Suprapubic skin (tissue), 4 donors: ENCODE results near the gene TIAL1. TPM values are rescaled to one million over a fixed set of nuclear protein-coding genes. Genes with fewer than 3 reads are reported as not detected.

ENCODE experiments used
- DNase-seq, 2 donors: peaks; one replicate each; pipeline ENCODE4 v3.0.0-alpha.2; 2019; ENCODE audit warnings: low spot score in 2 of 2
- H3K27ac ChIP-seq: fragments of 200-600 bp; sonication (generic); one replicate; pipeline ENCODE4 v1.5.1; 2019
- H3K27me3 ChIP-seq: fragments of 200-600 bp; sonication (generic); one replicate; pipeline ENCODE4 v1.5.1; 2019
- H3K36me3 ChIP-seq: fragments of 200-600 bp; sonication (generic); one replicate; pipeline ENCODE4 v1.5.1; 2019
- H3K4me1 ChIP-seq: fragments of 200-600 bp; sonication (generic); one replicate; pipeline ENCODE4 v1.5.1; 2019
- H3K4me3 ChIP-seq: fragments of 200-600 bp; sonication (generic); one replicate; pipeline ENCODE4 v1.5.1; 2019; ENCODE audit warnings: mild to moderate bottlenecking
- H3K9me3 ChIP-seq: fragments of 200-600 bp; sonication (generic); one replicate; pipeline ENCODE4 v1.5.1; 2019
- EP300 ChIP-seq: sonication (generic); formaldehyde crosslinking; IDR thresholded peaks from one replicate; pipeline ENCODE4 v1.6.1; 2017; ENCODE audit warnings: antibody characterized with exemption
- POLR2A ChIP-seq, 2 donors: fragments of 450-650 bp; IDR thresholded peaks; one replicate each; pipeline ENCODE4 v1.6.1; 2017; ENCODE audit warnings: antibody characterized with exemption in 2 of 2, mild to moderate bottlenecking in 2 of 2, moderate library complexity in 2 of 2
- POLR2AphosphoS5 ChIP-seq, 3 donors: sonication (generic); formaldehyde crosslinking; IDR thresholded peaks; one replicate each; pipeline ENCODE4 v1.6.1; 2017; ENCODE audit warnings: antibody characterized with exemption in 3 of 3
- WGBS: methylation state at CpG from one replicate; pipeline ENCODE4 v1.1.5; 2018; 5-methylcytosine and 5-hydroxymethylcytosine counted together
- total RNA-seq, 4 donors: library from RNA; depleted of rRNA; stranded (reverse); fragments of >200 nt; gene quantifications; one replicate each; pipeline ENCODE4 v1.1.0, GENCODE V29; 2016
- TF ChIP-seq, protein P1 (sequence below), 2 donors: fragments of 200-600 bp in 1 of 2; fragments of 450-650 bp in 1 of 2; sonication (generic) in 1 of 2; IDR thresholded peaks; one replicate each; pipeline ENCODE4 v1.5.1; 2016 to 2019; ENCODE audit warnings: antibody characterized with exemption in 2 of 2, mild to moderate bottlenecking in 1 of 2, moderate library complexity in 1 of 2

TIAL1 gene
- total RNA-seq, 4 donors from 2014 or later = 52.8 to 176 (median 62.2) TPM

DNA sequence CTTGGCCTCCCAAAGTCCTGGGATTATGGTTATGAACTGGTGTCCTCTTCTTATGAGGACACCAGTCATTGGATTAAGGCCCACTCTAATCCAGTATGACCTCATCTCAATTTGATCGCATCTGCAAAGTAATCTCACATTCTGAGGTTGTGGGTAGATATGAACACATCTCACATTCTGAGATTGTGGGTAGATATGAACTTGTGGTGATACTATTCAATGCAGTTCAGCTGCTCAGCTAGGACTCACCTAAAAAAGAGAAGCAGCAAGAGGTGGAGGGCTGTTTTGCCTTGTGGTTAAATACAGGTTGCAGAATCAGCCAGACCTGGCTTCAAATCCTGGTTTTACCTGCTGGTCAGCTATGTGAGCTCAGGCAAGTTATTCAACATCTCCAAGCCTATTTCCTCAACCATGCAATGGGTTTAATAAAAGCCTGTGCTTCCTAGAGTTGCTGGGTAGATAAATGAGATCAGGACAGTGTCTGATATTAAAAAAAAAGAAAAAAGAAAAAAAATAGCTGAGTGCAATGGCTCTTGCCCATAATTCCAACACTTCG is 45.9 kb upstream of the TIAL1 start:
- Histone ChIP-seq H3K27me3 (no peaks in the 10 kb centered on the region), H3K36me3 (no peaks in the 10 kb centered on the region), H3K9me3 (no peaks in the 10 kb centered on the region), H3K27ac (no peak overlapping the region), H3K4me1 (no peaks in the 10 kb centered on the region), H3K4me3 (no peak overlapping the region)
- WGBS = 62% methylated on average over 2 of the region's 2 CpGs
- DNase-seq = no peak
- no peak for TF ChIP-seq POLR2AphosphoS5 (IDR thresholded peaks at IDR 0.05)
- TF ChIP-seq, protein P1, sequence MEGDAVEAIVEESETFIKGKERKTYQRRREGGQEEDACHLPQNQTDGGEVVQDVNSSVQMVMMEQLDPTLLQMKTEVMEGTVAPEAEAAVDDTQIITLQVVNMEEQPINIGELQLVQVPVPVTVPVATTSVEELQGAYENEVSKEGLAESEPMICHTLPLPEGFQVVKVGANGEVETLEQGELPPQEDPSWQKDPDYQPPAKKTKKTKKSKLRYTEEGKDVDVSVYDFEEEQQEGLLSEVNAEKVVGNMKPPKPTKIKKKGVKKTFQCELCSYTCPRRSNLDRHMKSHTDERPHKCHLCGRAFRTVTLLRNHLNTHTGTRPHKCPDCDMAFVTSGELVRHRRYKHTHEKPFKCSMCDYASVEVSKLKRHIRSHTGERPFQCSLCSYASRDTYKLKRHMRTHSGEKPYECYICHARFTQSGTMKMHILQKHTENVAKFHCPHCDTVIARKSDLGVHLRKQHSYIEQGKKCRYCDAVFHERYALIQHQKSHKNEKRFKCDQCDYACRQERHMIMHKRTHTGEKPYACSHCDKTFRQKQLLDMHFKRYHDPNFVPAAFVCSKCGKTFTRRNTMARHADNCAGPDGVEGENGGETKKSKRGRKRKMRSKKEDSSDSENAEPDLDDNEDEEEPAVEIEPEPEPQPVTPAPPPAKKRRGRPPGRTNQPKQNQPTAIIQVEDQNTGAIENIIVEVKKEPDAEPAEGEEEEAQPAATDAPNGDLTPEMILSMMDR (IDR thresholded peaks at IDR 0.05) = no peak
- TF ChIP-seq EP300 = no peak
- no peak for TF ChIP-seq POLR2A (IDR thresholded peaks at IDR 0.05)

DNA sequence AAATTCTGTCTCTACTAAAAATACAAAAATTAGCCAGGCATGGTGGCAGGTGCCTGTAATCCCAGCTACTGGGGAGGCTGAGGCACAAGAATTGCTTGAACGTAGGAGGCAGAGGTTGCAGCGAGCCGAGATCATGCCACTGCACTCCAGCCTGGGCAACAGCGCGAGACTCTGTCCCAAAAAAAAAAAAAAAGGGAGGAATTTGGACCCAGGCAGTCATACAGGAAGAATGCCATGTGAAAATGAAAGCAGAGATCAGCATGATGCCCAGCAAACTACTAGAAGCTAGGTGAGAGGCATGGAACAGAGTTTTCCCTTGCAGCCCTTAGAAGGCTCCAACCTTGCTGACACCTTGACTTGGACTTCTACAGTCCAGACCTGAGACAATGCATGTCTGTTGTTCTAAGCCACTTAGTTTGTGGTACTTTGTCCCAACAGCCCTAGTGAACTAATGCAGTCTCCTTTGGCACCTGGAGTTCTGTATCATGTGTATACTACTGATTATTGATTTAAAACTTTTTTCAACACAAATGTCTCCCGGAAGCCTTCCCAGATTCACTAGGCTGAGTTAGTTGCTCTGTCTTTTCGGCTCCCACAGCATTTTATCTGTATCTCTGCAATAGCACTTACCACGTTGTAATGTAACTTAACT is 44.2 kb upstream of the TIAL1 start:
- Histone ChIP-seq H3K27me3 (no peaks in the 10 kb centered on the region), H3K36me3 (no peaks in the 10 kb centered on the region), H3K27ac (no peak overlapping the region), H3K4me3 (no peak overlapping the region), H3K9me3 (no peaks in the 10 kb centered on the region), H3K4me1 (no peaks in the 10 kb centered on the region)
- no peak for DNase-seq
- WGBS = 83% methylated on average over 8 of the region's 8 CpGs
- TF ChIP-seq POLR2A (IDR thresholded peaks at IDR 0.05) = no peak

DNA sequence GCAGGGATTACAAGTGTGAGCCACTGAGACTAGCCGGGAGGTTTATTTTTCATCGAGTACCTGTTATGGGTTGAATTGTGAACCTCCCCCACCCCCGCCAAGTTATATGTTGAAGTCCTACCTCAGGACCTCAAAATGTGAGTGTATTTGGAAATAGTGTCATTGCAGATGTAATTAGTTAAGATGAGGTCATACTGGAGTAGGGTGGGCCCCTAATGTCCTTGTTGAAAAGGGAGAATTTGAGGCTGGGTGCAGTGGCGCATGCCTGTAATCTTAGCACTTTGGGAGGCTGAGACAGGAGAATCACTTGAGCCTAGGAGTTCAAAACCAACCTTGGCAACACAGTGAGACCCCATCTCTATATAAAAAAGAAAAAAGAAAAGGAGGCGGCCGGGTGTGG is 43.6 kb upstream of the TIAL1 start:
- 97% methylated on average over 6 of the region's 6 CpGs for WGBS
- DNase-seq = no peak
- Histone ChIP-seq H3K9me3 (no peaks in the 10 kb centered on the region), H3K4me3 (no peak overlapping the region), H3K27ac (no peak overlapping the region), H3K27me3 (no peaks in the 10 kb centered on the region), H3K4me1 (no peaks in the 10 kb centered on the region), H3K36me3 (no peaks in the 10 kb centered on the region)
- no peak for TF ChIP-seq EP300
- no peak for TF ChIP-seq POLR2AphosphoS5 (IDR thresholded peaks at IDR 0.05)
- TF ChIP-seq POLR2A (IDR thresholded peaks at IDR 0.05) = no peak
- TF ChIP-seq, protein P1 (IDR thresholded peaks at IDR 0.05) = no peak

DNA sequence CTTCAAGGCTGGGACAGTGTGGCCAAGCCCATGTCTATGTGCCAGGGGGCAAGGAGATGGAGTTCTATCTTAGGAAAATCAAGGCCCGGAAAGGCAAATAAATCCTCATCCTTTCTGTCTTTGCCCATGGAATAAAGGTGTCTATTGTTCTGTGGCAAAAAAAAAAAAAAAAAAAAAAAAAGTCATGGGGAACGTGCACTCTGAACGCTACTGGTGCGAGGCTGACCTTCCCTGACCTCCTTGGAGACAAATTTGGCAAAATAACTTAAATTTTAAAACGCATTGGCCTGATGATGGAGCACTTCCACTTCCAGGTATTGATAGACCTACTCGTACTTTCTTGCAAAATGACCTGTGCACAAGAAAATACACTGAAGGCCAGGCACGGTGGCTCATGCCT is 42.2 kb upstream of the TIAL1 start:
- no peaks in the 10 kb centered on the region for H3K9me3 ChIP-seq
- H3K4me3 ChIP-seq = no peak overlapping the region
- no peaks in the 10 kb centered on the region for H3K36me3 ChIP-seq
- WGBS = 73% methylated on average over 7 of the region's 7 CpGs
- TF ChIP-seq POLR2A (IDR thresholded peaks at IDR 0.05) (no peak), POLR2AphosphoS5 (IDR thresholded peaks at IDR 0.05) (no peak), EP300 (no peak)
- TF ChIP-seq, protein P1 (IDR thresholded peaks at IDR 0.05) = no peak
- H3K27ac ChIP-seq = no peak overlapping the region
- DNase-seq = no peak
- H3K4me1 ChIP-seq = no peaks in the 10 kb centered on the region
- H3K27me3 ChIP-seq = no peaks in the 10 kb centered on the region

- 75% methylated on average over 4 of the region's 4 CpGs for WGBS
- TF ChIP-seq, protein P1 (IDR thresholded peaks at IDR 0.05) = no peak
- no peak for TF ChIP-seq POLR2A (IDR thresholded peaks at IDR 0.05)
- no peak for TF ChIP-seq EP300
- no peak for TF ChIP-seq POLR2AphosphoS5 (IDR thresholded peaks at IDR 0.05)
- no peaks in the 10 kb centered on the region for H3K4me1 ChIP-seq
- no peaks in the 10 kb centered on the region for H3K9me3 ChIP-seq
- no peak for DNase-seq
- no peak overlapping the region for H3K4me3 ChIP-seq
- no peaks in the 10 kb centered on the region for H3K36me3 ChIP-seq
- no peaks in the 10 kb centered on the region for H3K27me3 ChIP-seq
- no peak overlapping the region for H3K27ac ChIP-seq
Observed at GRCh38 chr10:119637631-119638030, 40.9 kb upstream of the TIAL1 start.

- no peak overlapping the region for H3K4me3 ChIP-seq
- no peak overlapping the region for H3K27ac ChIP-seq
- H3K4me1 ChIP-seq = no peaks in the 10 kb centered on the region
- no peaks in the 10 kb centered on the region for H3K36me3 ChIP-seq
- no peak for DNase-seq
- H3K9me3 ChIP-seq = no peaks in the 10 kb centered on the region
- WGBS = 50% methylated on average over 1 of the region's 1 CpG
- TF ChIP-seq EP300 (no peak), POLR2AphosphoS5 (IDR thresholded peaks at IDR 0.05) (no peak), POLR2A (IDR thresholded peaks at IDR 0.05) (no peak)
- TF ChIP-seq, protein P1 (IDR thresholded peaks at IDR 0.05) = no peak
- H3K27me3 ChIP-seq = no peaks in the 10 kb centered on the region
Observed at GRCh38 chr10:119634219-119634544, 37.4 kb upstream of the TIAL1 start.
